Transverse colon (tissue), 3 donors: ENCODE data around the gene OR6K2.

Experiments used
- EP300 ChIP-seq: sonication (generic); formaldehyde crosslinking; IDR thresholded peaks from one replicate; pipeline ENCODE4 v1.6.1; 2017; ENCODE audit warnings: antibody characterized with exemption, low read depth
- POLR2A ChIP-seq: fragments of 450-650 bp; IDR thresholded peaks from one replicate; pipeline ENCODE4 v1.6.1; 2016; ENCODE audit warnings: antibody characterized with exemption, mild to moderate bottlenecking, moderate library complexity
- TF ChIP-seq, protein P1 (sequence below), 5 experiments: fragments of 200-600 bp in 3 of 5; fragments of 450-650 bp in 2 of 5; sonication (generic) in 3 of 5; IDR thresholded peaks; 1 replicate in 2 of 5; 2 replicates in 3 of 5; pipeline ENCODE4 v1.5.1; 2016 to 2017; ENCODE audit warnings: antibody characterized with exemption in 5 of 5, inconsistent platforms in 3 of 5, mild to moderate bottlenecking in 2 of 5, moderate library complexity in 1 of 5

DNA sequence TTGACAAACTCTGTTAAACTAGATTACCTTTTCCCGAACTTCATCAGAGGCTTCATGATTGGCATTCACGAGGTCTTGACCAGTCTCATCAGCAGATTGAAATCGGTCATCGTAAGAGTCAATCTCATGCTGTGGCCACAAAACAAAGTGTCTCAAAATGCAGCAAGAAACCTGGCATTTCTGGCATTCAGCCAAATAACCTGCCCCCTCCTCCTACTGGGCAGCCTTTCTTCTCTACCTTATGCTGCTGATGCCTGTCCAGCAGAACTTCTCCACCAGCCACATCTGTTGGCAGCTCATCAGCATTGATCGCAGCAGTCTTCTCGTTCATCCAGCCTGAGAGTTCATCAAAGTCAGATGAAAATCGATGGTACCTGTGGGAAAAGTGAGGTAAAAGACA, 26.1 kb downstream of the OR6K2 start:
- TF ChIP-seq POLR2A (no peak), EP300 (no peak)
- TF ChIP-seq, protein P1, sequence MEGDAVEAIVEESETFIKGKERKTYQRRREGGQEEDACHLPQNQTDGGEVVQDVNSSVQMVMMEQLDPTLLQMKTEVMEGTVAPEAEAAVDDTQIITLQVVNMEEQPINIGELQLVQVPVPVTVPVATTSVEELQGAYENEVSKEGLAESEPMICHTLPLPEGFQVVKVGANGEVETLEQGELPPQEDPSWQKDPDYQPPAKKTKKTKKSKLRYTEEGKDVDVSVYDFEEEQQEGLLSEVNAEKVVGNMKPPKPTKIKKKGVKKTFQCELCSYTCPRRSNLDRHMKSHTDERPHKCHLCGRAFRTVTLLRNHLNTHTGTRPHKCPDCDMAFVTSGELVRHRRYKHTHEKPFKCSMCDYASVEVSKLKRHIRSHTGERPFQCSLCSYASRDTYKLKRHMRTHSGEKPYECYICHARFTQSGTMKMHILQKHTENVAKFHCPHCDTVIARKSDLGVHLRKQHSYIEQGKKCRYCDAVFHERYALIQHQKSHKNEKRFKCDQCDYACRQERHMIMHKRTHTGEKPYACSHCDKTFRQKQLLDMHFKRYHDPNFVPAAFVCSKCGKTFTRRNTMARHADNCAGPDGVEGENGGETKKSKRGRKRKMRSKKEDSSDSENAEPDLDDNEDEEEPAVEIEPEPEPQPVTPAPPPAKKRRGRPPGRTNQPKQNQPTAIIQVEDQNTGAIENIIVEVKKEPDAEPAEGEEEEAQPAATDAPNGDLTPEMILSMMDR (IDR thresholded peaks at IDR 0.05) = no peak
